Measurements from ENCODE around the gene KIF2C. TPM values are rescaled to one million over a fixed set of nuclear protein-coding genes. Genes with fewer than 3 reads are reported as not detected.

Gene KIF2C
- total RNA-seq, 4 donors from 2014 or later: 0.46 to 0.55 TPM; not detected in 2

DNA sequence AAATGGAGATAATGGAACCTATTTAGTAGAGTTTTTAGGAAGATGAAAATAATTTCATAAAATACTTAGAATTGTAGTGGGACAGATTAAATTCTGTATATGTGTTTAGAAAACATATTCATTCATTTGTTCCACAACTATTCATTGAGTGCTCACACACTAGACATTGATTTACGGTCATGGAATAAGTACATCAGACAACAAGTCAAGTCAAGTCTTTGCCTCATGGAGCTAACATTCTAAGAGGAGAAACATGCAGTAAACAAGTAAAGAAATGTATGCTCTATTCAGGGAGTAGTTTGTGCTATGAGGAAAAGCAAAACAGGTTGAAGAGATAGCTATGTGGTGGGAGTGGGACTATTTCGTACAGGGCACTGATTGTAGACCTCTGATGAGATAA, 77.7 kb downstream of the KIF2C start:
- no peak for ATAC-seq
- in situ Hi-C loops (cut with MboI; ENCODE audit: low sequenced_read_pairs in 4 of 4): no loop called here
- Histone ChIP-seq H3K36me3 (no peaks in the 10 kb centered on the region), H3K4me1 (peaks cover 17 to 21% of the 10 kb centered on the region in 2 donors), H3K9me3 (no peaks in the 10 kb centered on the region), H3K27me3 (no peaks in the 10 kb centered on the region), H3K27ac (no peak overlapping the region), H3K4me3 (no peak overlapping the region)
- DNase-seq: no peak
- TF ChIP-seq, protein P1, sequence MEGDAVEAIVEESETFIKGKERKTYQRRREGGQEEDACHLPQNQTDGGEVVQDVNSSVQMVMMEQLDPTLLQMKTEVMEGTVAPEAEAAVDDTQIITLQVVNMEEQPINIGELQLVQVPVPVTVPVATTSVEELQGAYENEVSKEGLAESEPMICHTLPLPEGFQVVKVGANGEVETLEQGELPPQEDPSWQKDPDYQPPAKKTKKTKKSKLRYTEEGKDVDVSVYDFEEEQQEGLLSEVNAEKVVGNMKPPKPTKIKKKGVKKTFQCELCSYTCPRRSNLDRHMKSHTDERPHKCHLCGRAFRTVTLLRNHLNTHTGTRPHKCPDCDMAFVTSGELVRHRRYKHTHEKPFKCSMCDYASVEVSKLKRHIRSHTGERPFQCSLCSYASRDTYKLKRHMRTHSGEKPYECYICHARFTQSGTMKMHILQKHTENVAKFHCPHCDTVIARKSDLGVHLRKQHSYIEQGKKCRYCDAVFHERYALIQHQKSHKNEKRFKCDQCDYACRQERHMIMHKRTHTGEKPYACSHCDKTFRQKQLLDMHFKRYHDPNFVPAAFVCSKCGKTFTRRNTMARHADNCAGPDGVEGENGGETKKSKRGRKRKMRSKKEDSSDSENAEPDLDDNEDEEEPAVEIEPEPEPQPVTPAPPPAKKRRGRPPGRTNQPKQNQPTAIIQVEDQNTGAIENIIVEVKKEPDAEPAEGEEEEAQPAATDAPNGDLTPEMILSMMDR (IDR thresholded peaks at IDR 0.05 in 4 of 5, conservative IDR thresholded peaks at IDR 0.05 in 1 of 5): no peak
- no peak for TF ChIP-seq POLR2A (IDR thresholded peaks at IDR 0.05)
- intact Hi-C loops (cut with DNase I; ENCODE audit: low total_unique reads): no loop called here

Other genes starting within 250 kb of the KIF2C start
- 1 to 10 TPM; 2.6 to 5.9 (median 4.2) TPM for gene TMEM53, start 65.4 kb upstream of the KIF2C start, total RNA-seq
- gene ARMH1, start 65.1 kb upstream of the KIF2C start, total RNA-seq: under 1 TPM in 1 of 4 donors, not detected in 3; 0.78 TPM
- not detected for gene RNU5D-1, start 8.7 kb upstream of the KIF2C start, total RNA-seq
- 1,000 to 10,000 TPM; 1,137 to 2,085 (median 1,818) TPM for gene RPS8, start 35.7 kb downstream of the KIF2C start, total RNA-seq
- gene BEST4, start 48.3 kb downstream of the KIF2C start, total RNA-seq: under 1 TPM in 1 of 4 donors, not detected in 3; 0.32 TPM
- gene PLK3, start 60.5 kb downstream of the KIF2C start, total RNA-seq: 1 to 10 TPM; 1.6 to 4.3 (median 3.6) TPM
- not detected for gene DYNLT4, start 67.5 kb downstream of the KIF2C start, total RNA-seq
- 1 to 10 TPM in 1 of 4 donors, under 1 TPM in 2, not detected in 1; 0.71 to 1.4 (median 0.91) TPM for gene BTBD19, start 68.7 kb downstream of the KIF2C start, total RNA-seq
- under 1 TPM; 0.10 to 0.56 (median 0.20) TPM for gene PTCH2, start 103.4 kb downstream of the KIF2C start, total RNA-seq
- gene EIF2B3, start 246.8 kb downstream of the KIF2C start, total RNA-seq: 10 to 100 TPM; 33.0 to 60.6 (median 54.7) TPM

Data from gastrocnemius medialis (tissue), 4 donors.